Hematopoietic multipotent progenitor cell (in vitro differentiated cells): ENCODE data around the gene CBX6. TPM values are rescaled to one million over a fixed set of nuclear protein-coding genes. Genes with fewer than 3 reads are reported as not detected.
A peak's percentile ranks its signal among the peaks of the same experiment; 100 is the strongest.
"Not testable (repeated sequence)": the region's sequence is repeated elsewhere in the genome, so short reads cannot be mapped to it uniquely, and the experiment has no call there.

Source experiments
- DNase-seq, 3 donors: peaks; one replicate each; pipeline ENCODE4 v3.0.0-alpha.2; 2011 to 2015; ENCODE audit warnings: low read depth in 2 of 3, low spot score in 2 of 3
- total RNA-seq: library from RNA; depleted of rRNA; stranded (reverse); fragments of >200 nt; gene quantifications from one replicate; pipeline ENCODE4 v1.2.3, GENCODE V29; 2012

The CBX6 gene
- total RNA-seq: 15.6 TPM

- peak; percentile 86 to 95 (median 95) for DNase-seq
These were observed at the start of gene CBX6 for GRCh38 chr22:38872172-38872830. TSS of gene CBX6 (minus strand) at chr22:38872216. CDS start at chr22:38872190, 26 bp downstream.

- DNase-seq: no peak
These were observed 49.8 kb upstream of the CBX6 start for GRCh38 chr22:38921806-38922205.

- no peak for DNase-seq
These were observed 49.1 kb upstream of the CBX6 start for GRCh38 chr22:38921120-38921519.

- DNase-seq: no peak
These were observed 47.7 kb upstream of the CBX6 start for GRCh38 chr22:38919631-38920190.

GRCh38 chr22:38911434-38911833, 39.4 kb upstream of the CBX6 start:
- DNase-seq: no peak

GRCh38 chr22:38907767-38908166, 35.8 kb upstream of the CBX6 start:
- DNase-seq: no peak

GRCh38 chr22:38906052-38906451, 34.0 kb upstream of the CBX6 start:
- DNase-seq: no peak

- DNase-seq: not testable (repeated sequence)
These were observed 32.1 kb upstream of the CBX6 start for GRCh38 chr22:38904052-38904617.

GRCh38 chr22:38901111-38901641, 29.2 kb upstream of the CBX6 start:
- no peak for DNase-seq

- DNase-seq: no peak
These were observed 28.7 kb upstream of the CBX6 start for GRCh38 chr22:38900677-38901076.

- no peak for DNase-seq
These were observed 19.2 kb upstream of the CBX6 start for GRCh38 chr22:38891256-38891655.

- DNase-seq: no peak
These were observed 18.4 kb upstream of the CBX6 start for GRCh38 chr22:38890377-38890776.

GRCh38 chr22:38886333-38886732, 14.3 kb upstream of the CBX6 start:
- no peak for DNase-seq

GRCh38 chr22:38882972-38883622, 11.1 kb upstream of the CBX6 start:
- DNase-seq: no peak

- DNase-seq: no peak
These were observed 10.2 kb upstream of the CBX6 start for GRCh38 chr22:38881997-38882879.

GRCh38 chr22:38881464-38881871, 9.5 kb upstream of the CBX6 start:
- no peak for DNase-seq

GRCh38 chr22:38879961-38880360, 7.9 kb upstream of the CBX6 start:
- no peak for DNase-seq

GRCh38 chr22:38879108-38879729, 7.2 kb upstream of the CBX6 start:
- DNase-seq: no peak

GRCh38 chr22:38878001-38878400, 6.0 kb upstream of the CBX6 start:
- no peak for DNase-seq
